ENCODE measurements around the gene WASL. TPM values are rescaled to one million over a fixed set of nuclear protein-coding genes. Genes with fewer than 3 reads are reported as not detected.

The WASL gene
- total RNA-seq, 1 experiment from 2014 or later = 42.3 TPM

- no peaks in the 10 kb centered on the region for H3K27me3 Mint-ChIP-seq (ENCODE audit: insufficient read depth, unreplicated experiment)
- H3K4me1 Mint-ChIP-seq (ENCODE audit: low read depth, unreplicated experiment) = peaks cover 34% of the 10 kb centered on the region
- no TSS peak for BruUV-seq (replicated peaks)
- H3K36me3 Mint-ChIP-seq (ENCODE audit: insufficient read depth, unreplicated experiment) = peaks cover 31% of the 10 kb centered on the region
- H3K9me3 Mint-ChIP-seq (ENCODE audit: unreplicated experiment) = no peaks in the 10 kb centered on the region
- no peaks in the 10 kb centered on the region for H3K9me3 ChIP-seq
- H3K36me3 ChIP-seq (ENCODE audit: control insufficient read depth, insufficient read depth, low read length) = no peaks in the 10 kb centered on the region; the same call in 1 of the 2 replicates
- H3K4me3 Mint-ChIP-seq (ENCODE audit: unreplicated experiment) = no peak overlapping the region
- H3K4me1 ChIP-seq = peaks cover 30% of the 10 kb centered on the region
- DNase-seq = no peak
- H3K4me3 ChIP-seq (ENCODE audit: low read depth, low read length) = no peak overlapping the region
- peak overlapping the region; percentile 16 for H3K27ac Mint-ChIP-seq (ENCODE audit: unreplicated experiment)
- intact Hi-C loops (cut with micrococcal nuclease; ENCODE audit: unreplicated experiment) = loop anchor here (5.0 kb wide), 3 partner anchors 33 to 172 kb away; no protein-coding TSS in a partner anchor
- TF ChIP-seq CTCF (IDR thresholded peaks at IDR 0.05; ENCODE audit: insufficient read depth in 1 of 2, low read depth in 1 of 2, low read length in 1 of 2, severe bottlenecking in 1 of 2, unreplicated experiment in 1 of 2) = no peak
- POLR2A ChIA-PET = no interaction called here
- H3K27me3 ChIP-seq (replicated peaks; ENCODE audit: control insufficient read depth, insufficient read depth, low read length) = no peaks in the 10 kb centered on the region
- CTCF ChIA-PET = no interaction called here
Measured at GRCh38 chr7:123745437-123745836, 3.4 kb downstream of the WASL start.

GRCh38 chr7:123744416-123744815 lies 4.4 kb downstream of the WASL start:
- H3K4me3 ChIP-seq (ENCODE audit: low read depth, low read length) = no peak overlapping the region
- peaks cover 36% of the 10 kb centered on the region for H3K4me1 Mint-ChIP-seq (ENCODE audit: low read depth, unreplicated experiment)
- no peak overlapping the region for H3K4me3 Mint-ChIP-seq (ENCODE audit: unreplicated experiment)
- no peak for DNase-seq
- peaks cover 26% of the 10 kb centered on the region for H3K36me3 Mint-ChIP-seq (ENCODE audit: insufficient read depth, unreplicated experiment)
- no peaks in the 10 kb centered on the region; the same call in 1 of the 2 replicates for H3K36me3 ChIP-seq (ENCODE audit: control insufficient read depth, insufficient read depth, low read length)
- no peaks in the 10 kb centered on the region for H3K27me3 Mint-ChIP-seq (ENCODE audit: insufficient read depth, unreplicated experiment)
- H3K9me3 ChIP-seq = no peaks in the 10 kb centered on the region
- H3K27me3 ChIP-seq (replicated peaks; ENCODE audit: control insufficient read depth, insufficient read depth, low read length) = no peaks in the 10 kb centered on the region
- no peak for TF ChIP-seq CTCF (IDR thresholded peaks at IDR 0.05; ENCODE audit: insufficient read depth in 1 of 2, low read depth in 1 of 2, low read length in 1 of 2, severe bottlenecking in 1 of 2, unreplicated experiment in 1 of 2)
- ChIA-PET CTCF (no interaction called here), POLR2A (no interaction called here)
- intact Hi-C loops (cut with micrococcal nuclease; ENCODE audit: unreplicated experiment) = no loop called here
- H3K27ac Mint-ChIP-seq (ENCODE audit: unreplicated experiment) = no peak overlapping the region
- no peaks in the 10 kb centered on the region for H3K9me3 Mint-ChIP-seq (ENCODE audit: unreplicated experiment)
- BruUV-seq (replicated peaks) = no TSS peak
- H3K4me1 ChIP-seq = peaks cover 23% of the 10 kb centered on the region; the same call in 1 of the 2 replicates

GRCh38 chr7:123741940-123742339 lies 6.9 kb downstream of the WASL start:
- BruUV-seq (replicated peaks) = no TSS peak
- Histone ChIP-seq H3K36me3 (ENCODE audit: control insufficient read depth, insufficient read depth, low read length) (no peaks in the 10 kb centered on the region; the same call in 1 of the 2 replicates), H3K9me3 (peaks cover 2% of the 10 kb centered on the region), H3K4me1 (peaks cover 39% of the 10 kb centered on the region), H3K4me3 (ENCODE audit: low read depth, low read length) (no peak overlapping the region), H3K27me3 (replicated peaks; ENCODE audit: control insufficient read depth, insufficient read depth, low read length) (no peaks in the 10 kb centered on the region)
- Mint-ChIP-seq H3K27me3 (ENCODE audit: insufficient read depth, unreplicated experiment) (no peaks in the 10 kb centered on the region), H3K4me3 (ENCODE audit: unreplicated experiment) (no peak overlapping the region), H3K9me3 (ENCODE audit: unreplicated experiment) (no peaks in the 10 kb centered on the region), H3K27ac (ENCODE audit: unreplicated experiment) (no peak overlapping the region), H3K36me3 (ENCODE audit: insufficient read depth, unreplicated experiment) (peaks cover 11% of the 10 kb centered on the region), H3K4me1 (ENCODE audit: low read depth, unreplicated experiment) (peaks cover 51% of the 10 kb centered on the region)
- CTCF ChIA-PET = no interaction called here
- intact Hi-C loops (cut with micrococcal nuclease; ENCODE audit: unreplicated experiment) = no loop called here
- no peak for DNase-seq
- no peak for TF ChIP-seq CTCF (IDR thresholded peaks at IDR 0.05; ENCODE audit: insufficient read depth in 1 of 2, low read depth in 1 of 2, low read length in 1 of 2, severe bottlenecking in 1 of 2, unreplicated experiment in 1 of 2)
- POLR2A ChIA-PET = interaction anchor here (0.6 kb wide), 1 partner anchor 14 kb away, joined by 3 read pairs; no protein-coding TSS in a partner anchor
